ENCODE measurements around the gene CARS1.

CARS1 gene

DNA sequence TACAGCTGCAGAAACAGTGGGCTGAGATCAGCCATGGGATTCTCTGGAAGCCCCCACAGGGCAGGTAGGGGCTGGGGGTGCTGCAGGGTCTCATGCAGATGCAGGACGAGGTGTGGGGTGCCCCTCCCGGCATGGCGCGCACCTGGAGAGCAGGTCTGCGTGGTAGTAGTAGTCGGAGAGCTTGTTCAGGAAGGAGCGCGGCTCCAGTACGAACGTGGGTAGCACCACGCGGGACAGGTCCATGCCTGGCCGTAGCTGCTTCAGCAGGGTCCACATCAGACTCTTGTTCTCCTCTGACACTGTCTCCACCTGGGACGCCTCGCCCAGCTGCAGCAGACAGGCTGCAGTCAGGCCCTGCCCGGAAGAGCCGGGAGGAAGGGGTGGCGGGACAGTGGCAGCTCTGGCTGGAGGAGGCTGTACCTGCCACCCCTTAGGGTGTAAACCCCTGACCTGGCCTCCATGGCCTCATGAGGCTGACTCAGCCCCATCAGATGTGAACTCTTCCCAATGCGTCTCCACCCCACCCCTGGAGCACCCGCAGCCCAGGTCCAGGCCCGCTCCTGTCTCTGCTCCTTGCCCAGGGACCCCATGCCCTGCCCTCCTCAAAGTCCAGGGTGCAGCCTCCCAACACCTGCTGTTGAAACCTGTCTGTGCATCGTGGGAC is 47.0 kb upstream of the CARS1 start:
- no peak overlapping the region for H3K4me3 ChIP-seq (ENCODE audit: low read length)
- H3K27me3 ChIP-seq (ENCODE audit: control insufficient read depth, low read length): no peaks in the 10 kb centered on the region
- H3K36me3 ChIP-seq (ENCODE audit: control insufficient read depth, low read length): no peaks in the 10 kb centered on the region
- H3K79me2 ChIP-seq (ENCODE audit: control insufficient read depth, low read length): no peaks in the 10 kb centered on the region
- no peak overlapping the region for H3K4me2 ChIP-seq (ENCODE audit: low read length)
- H3F3A ChIP-seq (ENCODE audit: control insufficient read depth, insufficient read depth): no peaks in the 10 kb centered on the region
- H4K20me1 ChIP-seq (ENCODE audit: control insufficient read depth, insufficient read depth, low read depth, low read length): no peaks in the 10 kb centered on the region
- no peak overlapping the region for H3K27ac ChIP-seq (ENCODE audit: low read depth, low read length)
- TF ChIP-seq, protein P1, sequence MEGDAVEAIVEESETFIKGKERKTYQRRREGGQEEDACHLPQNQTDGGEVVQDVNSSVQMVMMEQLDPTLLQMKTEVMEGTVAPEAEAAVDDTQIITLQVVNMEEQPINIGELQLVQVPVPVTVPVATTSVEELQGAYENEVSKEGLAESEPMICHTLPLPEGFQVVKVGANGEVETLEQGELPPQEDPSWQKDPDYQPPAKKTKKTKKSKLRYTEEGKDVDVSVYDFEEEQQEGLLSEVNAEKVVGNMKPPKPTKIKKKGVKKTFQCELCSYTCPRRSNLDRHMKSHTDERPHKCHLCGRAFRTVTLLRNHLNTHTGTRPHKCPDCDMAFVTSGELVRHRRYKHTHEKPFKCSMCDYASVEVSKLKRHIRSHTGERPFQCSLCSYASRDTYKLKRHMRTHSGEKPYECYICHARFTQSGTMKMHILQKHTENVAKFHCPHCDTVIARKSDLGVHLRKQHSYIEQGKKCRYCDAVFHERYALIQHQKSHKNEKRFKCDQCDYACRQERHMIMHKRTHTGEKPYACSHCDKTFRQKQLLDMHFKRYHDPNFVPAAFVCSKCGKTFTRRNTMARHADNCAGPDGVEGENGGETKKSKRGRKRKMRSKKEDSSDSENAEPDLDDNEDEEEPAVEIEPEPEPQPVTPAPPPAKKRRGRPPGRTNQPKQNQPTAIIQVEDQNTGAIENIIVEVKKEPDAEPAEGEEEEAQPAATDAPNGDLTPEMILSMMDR (IDR thresholded peaks at IDR 0.05; ENCODE audit: low read depth, low read length, poor library complexity, severe bottlenecking): no peak
- TF ChIP-seq EZH2phosphoT487 (IDR thresholded peaks at IDR 0.05; ENCODE audit: borderline replicate concordance, low read length): no peak
- no peaks in the 10 kb centered on the region for H3K4me1 ChIP-seq (ENCODE audit: control insufficient read depth, low read length)
- H3K9me2 ChIP-seq (replicated peaks; ENCODE audit: control insufficient read depth, low read length): no peaks in the 10 kb centered on the region
- no peaks in the 10 kb centered on the region for H3K9me3 ChIP-seq (ENCODE audit: control insufficient read depth, insufficient read depth, low read length)

DNA sequence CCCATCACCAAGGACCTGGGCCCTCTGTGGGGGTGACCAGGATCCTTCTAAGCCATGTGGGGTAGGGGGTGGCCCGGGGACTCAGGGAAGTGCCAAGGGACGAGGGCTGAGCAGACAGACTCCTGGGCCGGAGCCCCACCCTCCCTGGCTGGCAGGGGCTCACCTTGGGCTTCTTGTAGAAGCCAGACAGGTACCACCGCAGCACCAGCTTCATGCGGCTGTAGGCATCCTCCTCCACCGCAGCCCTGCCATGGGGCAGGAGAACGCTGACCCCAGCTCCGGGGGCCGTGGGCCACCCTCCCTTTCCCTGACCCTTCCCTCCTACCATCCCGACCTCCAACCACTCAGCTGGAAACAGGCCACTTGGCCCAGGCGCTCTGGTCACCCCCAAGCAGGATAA is 45.9 kb upstream of the CARS1 start:
- TF ChIP-seq, protein P1 (IDR thresholded peaks at IDR 0.05; ENCODE audit: low read depth, low read length, poor library complexity, severe bottlenecking): no peak
- Histone ChIP-seq H3K4me1 (ENCODE audit: control insufficient read depth, low read length) (no peaks in the 10 kb centered on the region), H3K36me3 (ENCODE audit: control insufficient read depth, low read length) (no peaks in the 10 kb centered on the region), H3K27me3 (ENCODE audit: control insufficient read depth, low read length) (no peaks in the 10 kb centered on the region), H3F3A (ENCODE audit: control insufficient read depth, insufficient read depth) (no peaks in the 10 kb centered on the region), H4K20me1 (ENCODE audit: control insufficient read depth, insufficient read depth, low read depth, low read length) (no peaks in the 10 kb centered on the region), H3K9me2 (replicated peaks; ENCODE audit: control insufficient read depth, low read length) (no peaks in the 10 kb centered on the region), H3K79me2 (ENCODE audit: control insufficient read depth, low read length) (no peaks in the 10 kb centered on the region), H3K4me2 (ENCODE audit: low read length) (no peak overlapping the region), H3K4me3 (ENCODE audit: low read length) (no peak overlapping the region), H3K27ac (ENCODE audit: low read depth, low read length) (no peak overlapping the region), H3K9me3 (ENCODE audit: control insufficient read depth, insufficient read depth, low read length) (no peaks in the 10 kb centered on the region)

DNA sequence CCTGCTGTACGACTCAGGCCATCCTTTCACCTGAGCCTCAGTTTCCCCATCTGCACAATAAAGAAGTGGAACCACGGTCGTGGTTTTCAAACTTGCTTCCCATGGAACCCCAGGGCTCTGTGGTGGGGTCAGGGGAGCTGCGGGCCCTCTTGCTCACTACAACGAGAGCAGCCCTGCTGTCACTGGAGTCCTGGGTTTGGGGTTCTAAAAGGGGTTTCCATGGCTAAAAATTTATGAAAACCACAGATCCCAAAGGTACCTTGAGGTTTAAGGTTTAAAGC is 45.4 kb upstream of the CARS1 start:
- Histone ChIP-seq H3K9me2 (replicated peaks; ENCODE audit: control insufficient read depth, low read length) (no peaks in the 10 kb centered on the region), H3K4me1 (ENCODE audit: control insufficient read depth, low read length) (no peaks in the 10 kb centered on the region), H3K4me3 (ENCODE audit: low read length) (no peak overlapping the region), H3K27me3 (ENCODE audit: control insufficient read depth, low read length) (no peaks in the 10 kb centered on the region), H3K27ac (ENCODE audit: low read depth, low read length) (no peak overlapping the region), H3K79me2 (ENCODE audit: control insufficient read depth, low read length) (no peaks in the 10 kb centered on the region), H3F3A (ENCODE audit: control insufficient read depth, insufficient read depth) (no peaks in the 10 kb centered on the region), H3K9me3 (ENCODE audit: control insufficient read depth, insufficient read depth, low read length) (no peaks in the 10 kb centered on the region), H3K4me2 (ENCODE audit: low read length) (no peak overlapping the region), H3K36me3 (ENCODE audit: control insufficient read depth, low read length) (no peaks in the 10 kb centered on the region), H4K20me1 (ENCODE audit: control insufficient read depth, insufficient read depth, low read depth, low read length) (no peaks in the 10 kb centered on the region)
- TF ChIP-seq, protein P1 (IDR thresholded peaks at IDR 0.05; ENCODE audit: low read depth, low read length, poor library complexity, severe bottlenecking): no peak
- TF ChIP-seq EZH2phosphoT487 (IDR thresholded peaks at IDR 0.05; ENCODE audit: borderline replicate concordance, low read length): no peak

All from DOHH2 (cell line).